Keratinocyte (primary cell): ENCODE measurements around the gene PSMC6. TPM values are rescaled to one million over a fixed set of nuclear protein-coding genes. Genes with fewer than 3 reads are reported as not detected.
A peak's percentile ranks its signal among the peaks of the same experiment; 100 is the strongest.

Experiments
- DNase-seq: peaks from one replicate; pipeline ENCODE4 v3.0.0-alpha.2; 2011; ENCODE audit warnings: low read depth, missing footprints, low spot score
- FAIRE-seq: peaks from 2 replicates; lab custom pipeline; 2011; peaks lifted over from hg19 to GRCh38; lab: Jason Lieb, UNC
- H2AFZ ChIP-seq: 2 replicates; pipeline ENCODE4 v1.6.0; 2012; ENCODE audit warnings: low read length, control low read depth, inconsistent platforms; ENCODE audit not compliant: control insufficient read depth
- H3K27ac ChIP-seq: 2 replicates; pipeline ENCODE4 v1.5.1; 2011; ENCODE audit warnings: low read length; ENCODE audit not compliant: control insufficient read depth, insufficient read depth
- H3K27me3 ChIP-seq: 3 replicates; pipeline ENCODE4 v1.6.0; 2011; ENCODE audit warnings: low read length; ENCODE audit not compliant: control insufficient read depth, insufficient read depth; ENCODE audit errors: extremely low read depth
- H3K36me3 ChIP-seq, 2 experiments: 2 replicates in 1 of 2; 3 replicates in 1 of 2; pipeline ENCODE4 v1.5.1; 2011; ENCODE audit warnings: low read length in 2 of 2, mild to moderate bottlenecking in 1 of 2; ENCODE audit not compliant: control insufficient read depth in 2 of 2, insufficient read depth in 2 of 2; ENCODE audit errors: extremely low read depth in 1 of 2
- H3K4me1 ChIP-seq: 3 replicates; pipeline ENCODE4 v1.5.1; 2011; ENCODE audit warnings: low read length; ENCODE audit not compliant: control insufficient read depth, insufficient read depth; ENCODE audit errors: extremely low read depth
- H3K4me2 ChIP-seq: 3 replicates; pipeline ENCODE4 v1.6.0; 2011; ENCODE audit warnings: low read depth, low read length; ENCODE audit not compliant: control insufficient read depth, insufficient read depth; ENCODE audit errors: extremely low read depth
- H3K4me3 ChIP-seq, 3 experiments: fragments of 200-600 bp in 1 of 3; sonication (generic) in 1 of 3; 2 replicates in 2 of 3; 3 replicates in 1 of 3; pipeline ENCODE4 v1.5.1; 2011 to 2016; ENCODE audit warnings: low read length in 3 of 3, mild to moderate bottlenecking in 3 of 3, control low read depth in 2 of 3, inconsistent platforms in 1 of 3, low read depth in 1 of 3, mixed read lengths in 1 of 3, mixed run types in 1 of 3, moderate library complexity in 1 of 3; ENCODE audit not compliant: control insufficient read depth in 2 of 3, insufficient read depth in 2 of 3; ENCODE audit errors: extremely low read depth in 1 of 3
- H3K79me2 ChIP-seq: 2 replicates; pipeline ENCODE4 v1.6.0; 2012; ENCODE audit warnings: low read length; ENCODE audit not compliant: control insufficient read depth, insufficient read depth
- H3K9ac ChIP-seq: 3 replicates; pipeline ENCODE4 v1.6.0; 2011; ENCODE audit warnings: low read length; ENCODE audit not compliant: control insufficient read depth, insufficient read depth; ENCODE audit errors: extremely low read depth
- H3K9me1 ChIP-seq: 3 replicates; pipeline ENCODE4 v1.6.0; 2011; ENCODE audit warnings: low read length; ENCODE audit not compliant: control insufficient read depth, insufficient read depth; ENCODE audit errors: extremely low read depth
- H3K9me3 ChIP-seq: 2 replicates; pipeline ENCODE4 v1.5.1; 2012; ENCODE audit warnings: low read depth, low read length; ENCODE audit not compliant: control insufficient read depth
- H4K20me1 ChIP-seq: 3 replicates; pipeline ENCODE4 v1.6.0; 2011; ENCODE audit warnings: low read length; ENCODE audit not compliant: control insufficient read depth, insufficient read depth; ENCODE audit errors: extremely low read depth
- EZH2 ChIP-seq: IDR thresholded peaks from one replicate; pipeline ENCODE4 v1.6.1; 2012; ENCODE audit warnings: inconsistent platforms, mild to moderate bottlenecking, low read length, moderate library complexity
- dilution Hi-C: fragments of 300-500 bp; cut with MboI; formaldehyde crosslinking; loops from one replicate; pipeline ENCODE4 v1.7.0; 2020; ENCODE audit warnings: low sequenced_read_pairs; ENCODE audit not compliant: extremely low pct_ligation_motif_present
- polyA minus RNA-seq, 3 experiments: library from RNA; depleted of rRNA, polyadenylated mRNA; stranded (reverse); fragments of >200 nt; gene quantifications; 1 replicate in 1 of 3; 2 replicates in 1 of 3; 3 replicates in 1 of 3; pipeline ENCODE4 v1.2.3, GENCODE V29; 2011
- polyA plus RNA-seq, 5 experiments: library from polyadenylated mRNA; depleted of rRNA in 3 of 5; stranded (reverse) in 3 of 5; stranded (forward) in 1 of 5; unstranded in 1 of 5; fragments of >200 nt; gene quantifications; 1 replicate in 1 of 5; 2 replicates in 3 of 5; 3 replicates in 1 of 5; pipeline versions ENCODE4 v1.2.1 to v1.2.3, GENCODE V29; 2011 to 2012; ENCODE audit warnings: missing spikeins in 2 of 5, low read depth in 1 of 5, low replicate concordance in 1 of 5
- TF ChIP-seq, protein P1 (sequence below), 3 experiments: IDR thresholded peaks in 1 of 3; conservative IDR thresholded peaks in 1 of 3; optimal IDR thresholded peaks in 1 of 3; 2 replicates in 2 of 3; 3 replicates in 1 of 3; pipeline versions ENCODE3 to v1.5.1; 2011; ENCODE audit warnings: low read length in 3 of 3, mild to moderate bottlenecking in 3 of 3, moderate library complexity in 2 of 3, control low read depth in 1 of 3, inconsistent platforms in 1 of 3; ENCODE audit not compliant: insufficient read depth in 2 of 3; ENCODE audit errors: extremely low read depth in 1 of 3

The PSMC6 gene
- polyA plus RNA-seq (60.6 to 152 TPM (median 78.8 TPM) in 3 replicates), polyA minus RNA-seq (24.2 to 83.0 TPM (median 30.4 TPM) in 3 replicates)
- 278 TPM for polyA plus RNA-seq (2011; ENCODE audit: low read depth)
- 44.6 and 95.2 TPM in 2 replicates for polyA plus RNA-seq (2011; cell fraction: cytosol; rRNA removed)
- 79.1 and 128 TPM in 2 replicates for polyA plus RNA-seq (2011; cell fraction: nucleus; rRNA removed)
- polyA plus RNA-seq (2012; ENCODE audit: low replicate concordance), result 66.8 and 89.5 TPM in 2 replicates
- polyA minus RNA-seq (2011; cell fraction: cytosol; rRNA and poly(A)+ RNA removed), result 38.2 TPM
- polyA minus RNA-seq (2011; cell fraction: nucleus; rRNA and poly(A)+ RNA removed), result 32.3 and 56.7 TPM in 2 replicates

DNA sequence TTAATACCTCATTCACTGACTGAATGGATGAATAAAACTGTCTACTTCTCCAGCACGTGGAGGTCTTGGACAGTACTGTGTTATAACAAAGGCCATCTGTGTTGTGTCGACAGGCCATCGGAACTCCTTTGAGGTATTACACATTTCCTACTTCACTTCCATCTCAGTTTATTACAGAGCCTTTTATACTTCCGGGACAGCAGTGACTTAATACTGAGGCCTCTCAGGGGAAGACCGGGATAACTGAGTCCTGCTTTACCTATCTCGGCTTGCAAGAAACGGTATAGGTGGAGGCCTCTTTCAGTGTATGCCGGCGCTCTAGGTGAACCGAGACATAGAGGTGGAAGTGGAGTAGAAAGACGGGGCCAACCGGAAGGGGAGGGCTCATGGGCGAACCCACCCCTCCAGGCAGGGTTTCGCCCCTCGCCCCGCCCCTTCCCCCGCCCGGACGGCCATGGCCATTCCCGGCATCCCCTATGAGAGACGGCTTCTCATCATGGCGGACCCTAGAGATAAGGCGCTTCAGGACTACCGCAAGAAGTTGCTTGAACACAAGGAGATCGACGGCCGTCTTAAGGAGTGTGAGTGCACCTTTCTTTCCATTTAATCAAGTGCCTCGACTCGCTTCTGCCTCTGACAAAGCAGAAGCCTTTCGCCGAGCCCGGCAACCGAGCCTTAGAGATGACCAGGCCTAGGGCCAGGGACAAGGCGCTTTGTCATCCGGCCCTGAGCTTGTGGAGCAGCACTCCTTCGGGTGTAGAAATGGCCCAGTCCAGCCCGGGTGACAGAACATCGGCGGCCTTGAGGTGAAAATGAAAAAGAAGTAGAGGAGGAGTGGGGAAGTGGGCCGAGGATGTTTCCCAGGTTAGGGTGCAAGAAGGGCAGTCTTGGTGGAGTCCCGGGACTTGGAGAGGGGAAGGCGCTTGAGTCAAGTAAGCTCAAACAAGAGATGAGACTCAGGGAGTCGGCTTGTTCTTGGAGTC is at the start of gene PSMC6:
Gene PSMC6 (plus strand): TSS at position 477 of the 983 bp plus-strand sequence. CDS start 20 bp downstream, at position 497.
- Histone ChIP-seq H3K4me3 (peak within 1 kb of the TSS; percentile 77 to 98 (median 88)), H3K4me2 (peak within 1 kb of the TSS; percentile 99), H3K36me3 (peaks cover 5 to 14% of the 10 kb centered on the region in 2 experiments), H3K27ac (peak within 1 kb of the TSS; percentile 95), H3K9ac (peak within 1 kb of the TSS; percentile 99), H3K4me1 (peaks cover 20% of the 10 kb centered on the region), H3K27me3 (no peaks in the 10 kb centered on the region), H4K20me1 (no peaks in the 10 kb centered on the region), H3K79me2 (peaks cover 36% of the 10 kb centered on the region), H3K9me3 (no peaks in the 10 kb centered on the region), H3K9me1 (no peaks in the 10 kb centered on the region), H2AFZ (peak within 1 kb of the TSS; percentile 99)
- dilution Hi-C loops, result no loop called here
- peak; percentile 46 for DNase-seq
- FAIRE-seq, result peak; percentile 72
- TF ChIP-seq, protein P1, sequence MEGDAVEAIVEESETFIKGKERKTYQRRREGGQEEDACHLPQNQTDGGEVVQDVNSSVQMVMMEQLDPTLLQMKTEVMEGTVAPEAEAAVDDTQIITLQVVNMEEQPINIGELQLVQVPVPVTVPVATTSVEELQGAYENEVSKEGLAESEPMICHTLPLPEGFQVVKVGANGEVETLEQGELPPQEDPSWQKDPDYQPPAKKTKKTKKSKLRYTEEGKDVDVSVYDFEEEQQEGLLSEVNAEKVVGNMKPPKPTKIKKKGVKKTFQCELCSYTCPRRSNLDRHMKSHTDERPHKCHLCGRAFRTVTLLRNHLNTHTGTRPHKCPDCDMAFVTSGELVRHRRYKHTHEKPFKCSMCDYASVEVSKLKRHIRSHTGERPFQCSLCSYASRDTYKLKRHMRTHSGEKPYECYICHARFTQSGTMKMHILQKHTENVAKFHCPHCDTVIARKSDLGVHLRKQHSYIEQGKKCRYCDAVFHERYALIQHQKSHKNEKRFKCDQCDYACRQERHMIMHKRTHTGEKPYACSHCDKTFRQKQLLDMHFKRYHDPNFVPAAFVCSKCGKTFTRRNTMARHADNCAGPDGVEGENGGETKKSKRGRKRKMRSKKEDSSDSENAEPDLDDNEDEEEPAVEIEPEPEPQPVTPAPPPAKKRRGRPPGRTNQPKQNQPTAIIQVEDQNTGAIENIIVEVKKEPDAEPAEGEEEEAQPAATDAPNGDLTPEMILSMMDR (optimal IDR thresholded peaks at IDR 0.05 in 1 of 3, IDR thresholded peaks at IDR 0.05 in 1 of 3, conservative IDR thresholded peaks at IDR 0.05 in 1 of 3; ENCODE audit: extremely low read depth in 1 of 3, insufficient read depth in 2 of 3, low read length in 3 of 3), result no peak
- TF ChIP-seq EZH2, result no peak

DNA sequence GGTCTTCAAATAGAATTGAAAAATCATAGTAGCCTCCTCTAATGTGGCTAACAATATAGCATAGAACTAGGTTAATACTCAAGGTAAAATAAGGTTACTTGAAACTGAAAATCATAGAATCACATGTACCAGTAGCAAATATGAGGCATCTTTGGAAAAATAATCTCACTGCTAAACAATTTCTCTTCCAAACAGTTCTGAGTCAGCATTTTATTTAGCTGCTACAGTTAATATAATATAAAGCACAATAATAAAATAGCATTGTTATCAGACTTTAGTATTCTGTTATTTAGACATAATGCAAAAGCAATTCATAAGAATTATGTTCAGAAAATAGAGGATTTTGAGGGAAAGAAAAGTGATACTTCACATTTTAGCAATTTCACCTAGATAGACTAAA is 46.7 kb upstream of the PSMC6 start:
- no peak for DNase-seq
- Histone ChIP-seq H3K27ac (no peak overlapping the region), H3K9me3 (no peaks in the 10 kb centered on the region), H3K4me3 (no peak overlapping the region), H3K79me2 (peaks cover 2% of the 10 kb centered on the region), H3K36me3 (peaks cover 4 to 15% of the 10 kb centered on the region in 2 experiments), H3K27me3 (no peaks in the 10 kb centered on the region), H3K4me1 (no peaks in the 10 kb centered on the region), H3K9me1 (no peaks in the 10 kb centered on the region), H4K20me1 (no peaks in the 10 kb centered on the region), H3K4me2 (no peak overlapping the region), H3K9ac (no peak overlapping the region), H2AFZ (no peak overlapping the region)
- no peak for FAIRE-seq
- TF ChIP-seq EZH2, result no peak
- TF ChIP-seq, protein P1 (optimal IDR thresholded peaks at IDR 0.05 in 1 of 3, IDR thresholded peaks at IDR 0.05 in 1 of 3, conservative IDR thresholded peaks at IDR 0.05 in 1 of 3; ENCODE audit: extremely low read depth in 1 of 3, insufficient read depth in 2 of 3, low read length in 3 of 3), result no peak
- dilution Hi-C loops, result no loop called here
